Caco-2 (cell line): ENCODE measurements around the gene SLC22A23. TPM values are rescaled to one million over a fixed set of nuclear protein-coding genes. Genes with fewer than 3 reads are reported as not detected.

Source experiments
- BruUV-seq: library from RNA; stranded (reverse); fragments of 400-500 nt; replicated peaks from 2 replicates; lab custom pipeline; 2021; lab: Mats Ljungman, UMichigan
- CTCF ChIA-PET: fragments of 300-600 bp; sonication (Branson Sonifier 250); formaldehyde crosslinking; loops from one replicate; lab custom pipeline; 2022; ENCODE audit warnings: antibody characterized with exemption; lab: Charles Lee
- POLR2A ChIA-PET: fragments of 300-600 bp; sonication (Branson Sonifier 250); formaldehyde crosslinking; loops from one replicate; lab custom pipeline; 2022; ENCODE audit warnings: antibody characterized with exemption; lab: Charles Lee
- DNase-seq, 2 experiments: peaks; one replicate each; pipeline versions ENCODE4 v3.0.0 to v3.0.0-alpha.2; 2020 to 2022
- H3K27me3 ChIP-seq: replicated peaks from 2 replicates; pipeline ENCODE4 v1.6.0; 2011; ENCODE audit warnings: low read length; ENCODE audit not compliant: control insufficient read depth, insufficient read depth
- H3K36me3 ChIP-seq: 2 replicates; pipeline ENCODE4 v1.5.1; 2011; ENCODE audit warnings: low read length; ENCODE audit not compliant: control insufficient read depth, insufficient read depth
- H3K4me1 ChIP-seq: fragments of 250-450 bp; sonication (Bioruptor Pico); 2 replicates; pipeline ENCODE4 v1.5.1; 2020; ENCODE audit warnings: mild to moderate bottlenecking
- H3K4me3 ChIP-seq: 2 replicates; pipeline ENCODE4 v1.5.1; 2011; ENCODE audit warnings: low read depth, mild to moderate bottlenecking, control low read depth, low read length
- H3K9me3 ChIP-seq: fragments of 250-450 bp; sonication (Bioruptor Pico); 2 replicates; pipeline ENCODE4 v1.5.1; 2020; ENCODE audit warnings: mild to moderate bottlenecking, moderate library complexity
- H3K27ac Mint-ChIP-seq: one replicate; pipeline ENCODE4 v1.8.0; 2022; ENCODE audit warnings: mixed read lengths; ENCODE audit not compliant: unreplicated experiment
- H3K27me3 Mint-ChIP-seq: one replicate; pipeline ENCODE4 v1.8.0; 2022; ENCODE audit warnings: mixed read lengths; ENCODE audit not compliant: insufficient read depth, unreplicated experiment
- H3K36me3 Mint-ChIP-seq: one replicate; pipeline ENCODE4 v1.8.0; 2022; ENCODE audit warnings: mild to moderate bottlenecking, mixed read lengths; ENCODE audit not compliant: insufficient read depth, unreplicated experiment
- H3K4me1 Mint-ChIP-seq: one replicate; pipeline ENCODE4 v1.8.0; 2022; ENCODE audit warnings: low read depth, mixed read lengths; ENCODE audit not compliant: unreplicated experiment
- H3K4me3 Mint-ChIP-seq: one replicate; pipeline ENCODE4 v1.8.0; 2022; ENCODE audit warnings: mild to moderate bottlenecking, moderate library complexity, mixed read lengths; ENCODE audit not compliant: unreplicated experiment
- H3K9me3 Mint-ChIP-seq: one replicate; pipeline ENCODE4 v1.8.0; 2022; ENCODE audit warnings: mixed read lengths; ENCODE audit not compliant: unreplicated experiment
- intact Hi-C: fragments of 100-400 bp; cut with micrococcal nuclease; formaldehyde crosslinking; loops from one replicate; pipeline ENCODE4 v1.10.0; 2022; ENCODE audit not compliant: unreplicated experiment
- total RNA-seq: library from RNA; stranded (reverse); gene quantifications from 2 replicates; pipeline ENCODE4 v1.2.3, GENCODE V29; 2022
- TF ChIP-seq, protein P1 (sequence below), 2 experiments: fragments of 200-600 bp in 1 of 2; IDR thresholded peaks; 1 replicate in 1 of 2; 2 replicates in 1 of 2; pipeline versions ENCODE4 v1.5.1 to v1.8.0; 2011 to 2022; ENCODE audit warnings: antibody characterized with exemption in 1 of 2, control low read depth in 1 of 2, inconsistent platforms in 1 of 2, low read depth in 1 of 2, low read length in 1 of 2, mild to moderate bottlenecking in 1 of 2, moderate library complexity in 1 of 2; ENCODE audit not compliant: insufficient read depth in 1 of 2, severe bottlenecking in 1 of 2, unreplicated experiment in 1 of 2

Gene SLC22A23
- total RNA-seq, 1 experiment from 2014 or later, result 45.5 TPM

DNA sequence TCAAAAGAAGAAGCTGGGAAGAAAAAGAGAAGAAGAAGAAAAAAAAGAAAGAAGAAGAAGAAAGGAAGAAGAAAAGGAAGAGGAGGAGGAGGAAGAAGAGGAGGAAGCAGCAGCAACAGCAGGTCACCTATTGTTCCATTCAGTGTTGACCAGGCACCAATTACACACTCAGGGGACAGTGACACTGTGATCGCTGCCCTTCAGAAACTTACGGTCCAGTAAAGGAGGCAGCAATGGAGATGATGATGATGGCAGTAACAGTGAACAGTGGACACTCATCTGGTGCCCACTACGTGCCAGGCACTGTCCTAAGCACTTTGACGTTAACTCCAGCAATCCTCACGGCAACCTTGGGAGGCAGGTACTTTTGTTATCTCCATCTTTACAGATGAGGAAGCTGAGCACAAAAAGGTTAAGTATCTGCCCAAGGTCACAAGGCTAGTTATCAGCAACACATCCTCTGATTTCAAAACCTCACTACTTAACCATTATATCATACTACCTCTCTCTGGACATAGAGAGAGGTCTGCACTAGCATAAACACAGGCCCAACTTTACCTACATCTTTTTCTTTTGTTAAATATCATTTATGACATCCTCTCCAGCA lies 83.2 kb downstream of the SLC22A23 start:
- Histone ChIP-seq H3K4me3 (no peak overlapping the region), H3K36me3 (no peaks in the 10 kb centered on the region), H3K9me3 (no peaks in the 10 kb centered on the region), H3K4me1 (peaks cover 9% of the 10 kb centered on the region), H3K27me3 (no peaks in the 10 kb centered on the region)
- no peaks in the 10 kb centered on the region for H3K9me3 Mint-ChIP-seq
- BruUV-seq, result no TSS peak
- no peak overlapping the region for H3K4me3 Mint-ChIP-seq
- ChIA-PET POLR2A (no interaction called here), CTCF (interaction anchor here (0.6 kb wide), 2 partner anchors 10 to 1983 kb away, joined by 3 read pairs; no protein-coding TSS in a partner anchor)
- intact Hi-C loops, result no loop called here
- peaks cover 33% of the 10 kb centered on the region for H3K36me3 Mint-ChIP-seq
- DNase-seq, result no peak
- H3K27me3 Mint-ChIP-seq, result no peaks in the 10 kb centered on the region
- H3K4me1 Mint-ChIP-seq, result peaks cover 22% of the 10 kb centered on the region
- TF ChIP-seq, protein P1, sequence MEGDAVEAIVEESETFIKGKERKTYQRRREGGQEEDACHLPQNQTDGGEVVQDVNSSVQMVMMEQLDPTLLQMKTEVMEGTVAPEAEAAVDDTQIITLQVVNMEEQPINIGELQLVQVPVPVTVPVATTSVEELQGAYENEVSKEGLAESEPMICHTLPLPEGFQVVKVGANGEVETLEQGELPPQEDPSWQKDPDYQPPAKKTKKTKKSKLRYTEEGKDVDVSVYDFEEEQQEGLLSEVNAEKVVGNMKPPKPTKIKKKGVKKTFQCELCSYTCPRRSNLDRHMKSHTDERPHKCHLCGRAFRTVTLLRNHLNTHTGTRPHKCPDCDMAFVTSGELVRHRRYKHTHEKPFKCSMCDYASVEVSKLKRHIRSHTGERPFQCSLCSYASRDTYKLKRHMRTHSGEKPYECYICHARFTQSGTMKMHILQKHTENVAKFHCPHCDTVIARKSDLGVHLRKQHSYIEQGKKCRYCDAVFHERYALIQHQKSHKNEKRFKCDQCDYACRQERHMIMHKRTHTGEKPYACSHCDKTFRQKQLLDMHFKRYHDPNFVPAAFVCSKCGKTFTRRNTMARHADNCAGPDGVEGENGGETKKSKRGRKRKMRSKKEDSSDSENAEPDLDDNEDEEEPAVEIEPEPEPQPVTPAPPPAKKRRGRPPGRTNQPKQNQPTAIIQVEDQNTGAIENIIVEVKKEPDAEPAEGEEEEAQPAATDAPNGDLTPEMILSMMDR (IDR thresholded peaks at IDR 0.05; ENCODE audit: insufficient read depth in 1 of 2, low read depth in 1 of 2, low read length in 1 of 2, severe bottlenecking in 1 of 2, unreplicated experiment in 1 of 2), result no peak
- no peak overlapping the region for H3K27ac Mint-ChIP-seq

DNA sequence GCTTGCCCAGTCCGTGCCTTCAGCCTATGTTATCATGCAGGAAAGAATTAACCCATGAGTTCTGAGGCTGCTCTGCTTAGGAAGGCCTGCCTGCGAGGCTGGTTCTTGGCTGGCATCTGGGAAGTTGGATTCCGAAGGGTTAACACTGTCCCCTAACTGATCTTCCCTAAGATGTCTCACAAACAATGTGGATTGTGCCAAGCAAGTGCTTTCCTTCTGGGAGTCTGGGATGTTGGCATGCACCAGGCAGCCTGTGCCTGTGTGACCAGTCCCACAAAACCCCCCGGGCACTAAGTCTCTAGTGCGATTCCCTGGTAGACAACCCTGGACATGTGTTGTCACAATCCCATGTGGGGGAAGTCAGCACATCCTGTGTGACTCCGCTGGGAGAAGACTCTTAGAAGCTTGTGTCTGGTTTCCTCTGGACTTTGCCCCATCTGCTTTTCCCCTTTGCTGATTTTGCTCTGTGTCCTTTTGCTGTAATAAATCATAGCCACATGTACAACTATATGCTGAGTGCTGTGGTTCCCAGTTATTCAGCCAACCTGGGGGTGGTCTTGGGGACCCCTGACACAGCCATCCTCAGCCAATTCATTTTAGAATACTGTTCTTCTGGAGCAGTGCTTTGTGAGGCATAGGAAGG lies 83.8 kb downstream of the SLC22A23 start:
- H3K36me3 Mint-ChIP-seq, result peaks cover 33% of the 10 kb centered on the region
- ChIA-PET CTCF (interaction anchor here (0.6 to 1.1 kb wide), 2 partner anchors 16 to 1982 kb away, joined by 3 read pairs; no protein-coding TSS in a partner anchor), POLR2A (no interaction called here)
- Histone ChIP-seq H3K27me3 (no peaks in the 10 kb centered on the region), H3K36me3 (no peaks in the 10 kb centered on the region), H3K4me1 (peaks cover 9% of the 10 kb centered on the region), H3K4me3 (no peak overlapping the region), H3K9me3 (no peaks in the 10 kb centered on the region)
- intact Hi-C loops, result no loop called here
- H3K27me3 Mint-ChIP-seq, result no peaks in the 10 kb centered on the region
- DNase-seq, result no peak
- no peak overlapping the region for H3K4me3 Mint-ChIP-seq
- BruUV-seq, result no TSS peak
- no peak overlapping the region for H3K27ac Mint-ChIP-seq
- peaks cover 22% of the 10 kb centered on the region for H3K4me1 Mint-ChIP-seq
- TF ChIP-seq, protein P1 (IDR thresholded peaks at IDR 0.05; ENCODE audit: insufficient read depth in 1 of 2, low read depth in 1 of 2, low read length in 1 of 2, severe bottlenecking in 1 of 2, unreplicated experiment in 1 of 2), result no peak
- H3K9me3 Mint-ChIP-seq, result no peaks in the 10 kb centered on the region

DNA sequence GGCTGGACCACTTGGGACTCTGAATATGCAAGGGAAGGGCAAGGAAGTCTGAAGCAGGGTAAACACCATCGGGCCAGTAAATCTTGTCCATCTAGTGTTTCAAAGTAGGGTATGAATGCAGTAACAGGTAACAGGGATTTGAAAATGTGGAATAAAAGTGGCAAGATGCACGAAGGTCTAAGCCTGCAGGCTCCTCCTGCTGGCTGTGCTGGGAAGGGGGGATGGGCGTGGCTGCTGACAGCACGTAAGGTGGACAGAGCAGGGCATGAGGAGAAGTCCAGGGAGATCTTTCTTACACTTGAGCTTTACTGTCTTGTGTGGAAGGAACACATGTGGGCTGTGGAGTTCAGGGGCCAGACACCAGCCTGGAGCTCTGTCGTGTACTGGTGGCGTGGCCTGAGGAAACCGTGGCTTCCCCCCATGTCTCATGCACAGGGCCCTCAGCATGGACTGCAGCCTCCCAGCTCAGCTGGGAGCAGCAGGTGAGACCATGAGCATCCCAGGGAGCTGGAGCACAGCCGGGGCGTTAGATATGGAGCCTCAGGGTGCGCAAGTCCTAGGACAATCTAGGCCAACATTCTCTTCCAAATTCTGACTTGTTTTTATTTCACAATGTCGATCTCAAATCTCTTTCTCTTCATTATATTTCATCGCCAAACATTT lies 84.5 kb downstream of the SLC22A23 start:
- Histone ChIP-seq H3K4me1 (peaks cover 9% of the 10 kb centered on the region), H3K36me3 (peaks cover 1% of the 10 kb centered on the region; the same call in 1 of the 2 replicates), H3K4me3 (no peak overlapping the region), H3K9me3 (no peaks in the 10 kb centered on the region), H3K27me3 (no peaks in the 10 kb centered on the region)
- Mint-ChIP-seq H3K4me1 (peaks cover 22% of the 10 kb centered on the region), H3K9me3 (no peaks in the 10 kb centered on the region), H3K36me3 (peaks cover 32% of the 10 kb centered on the region), H3K27me3 (no peaks in the 10 kb centered on the region), H3K4me3 (no peak overlapping the region), H3K27ac (peak overlapping the region; percentile 63)
- CTCF ChIA-PET, result interaction anchor here (1.1 kb wide), 1 partner anchor 15 kb away, joined by 3 read pairs; no protein-coding TSS in a partner anchor
- DNase-seq, result peak in 1 of 2 experiments; percentile 33
- TF ChIP-seq, protein P1 (IDR thresholded peaks at IDR 0.05; ENCODE audit: insufficient read depth in 1 of 2, low read depth in 1 of 2, low read length in 1 of 2, severe bottlenecking in 1 of 2, unreplicated experiment in 1 of 2), result peak in 1 of 2 experiments; percentile 39
- POLR2A ChIA-PET, result no interaction called here
- no TSS peak for BruUV-seq
- intact Hi-C loops, result no loop called here
